RCC 7860 (cell line): ENCODE measurements around the gene NEU1.
"Not testable (repeated sequence)": the region's sequence is repeated elsewhere in the genome, so short reads cannot be mapped to it uniquely, and the experiment has no call there.

Source experiments
- DNase-seq: peaks from one replicate; pipeline ENCODE4 v3.0.0-alpha.2; 2015; ENCODE audit warnings: low spot score
- FAIRE-seq: peaks from 2 replicates; lab custom pipeline; 2012; peaks lifted over from hg19 to GRCh38; lab: Jason Lieb, UNC

The NEU1 gene

DNA sequence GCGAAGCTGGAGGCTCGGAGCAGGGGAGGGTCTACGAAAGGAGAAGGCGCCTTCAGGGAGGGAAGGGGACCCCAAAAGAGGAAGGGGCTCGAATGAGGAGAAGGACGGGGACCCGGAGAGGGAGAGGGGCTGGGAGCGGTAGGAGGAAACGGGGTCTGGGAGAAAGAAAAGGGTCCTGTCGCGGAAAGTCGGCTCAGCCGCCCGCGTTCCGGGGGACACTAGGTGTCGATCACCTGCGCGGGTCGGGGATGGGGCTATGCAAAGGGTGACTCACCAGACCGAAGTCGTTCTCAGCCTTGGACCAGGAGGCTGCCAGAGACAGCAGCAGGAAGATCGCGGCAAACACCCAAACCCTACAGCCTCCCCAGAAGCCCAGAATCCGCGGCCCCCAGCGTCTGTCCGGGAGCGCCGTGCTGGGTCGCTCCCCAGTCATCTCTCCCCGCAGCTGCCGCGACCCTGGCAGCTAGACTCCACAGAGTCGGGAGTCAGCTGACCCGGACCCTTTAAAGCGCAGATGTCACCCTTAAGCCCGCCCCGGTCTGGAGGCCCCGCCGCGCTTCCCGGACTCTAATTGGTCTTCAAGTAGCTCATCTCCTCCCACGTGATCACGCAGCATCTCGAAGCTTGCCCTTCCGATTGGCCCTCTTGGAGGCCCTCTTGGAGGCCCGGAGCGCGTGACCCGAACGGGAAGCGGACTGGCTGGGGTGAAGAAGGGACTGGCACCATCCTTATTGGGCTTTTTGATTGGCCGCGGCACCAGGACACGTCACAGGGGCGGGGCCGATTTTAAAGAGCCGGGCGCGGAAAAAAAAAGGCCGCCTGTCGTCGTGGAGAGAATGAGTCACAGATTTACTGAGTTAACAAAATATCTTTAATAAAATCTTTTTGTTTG lies at the start of gene NEU1:
NEU1 (minus strand) TSS at position 478 of the 892 bp plus-strand sequence; CDS start at position 433, 45 bp downstream.
- FAIRE-seq, result peak; percentile 92
- DNase-seq, result peak; percentile 98

DNA sequence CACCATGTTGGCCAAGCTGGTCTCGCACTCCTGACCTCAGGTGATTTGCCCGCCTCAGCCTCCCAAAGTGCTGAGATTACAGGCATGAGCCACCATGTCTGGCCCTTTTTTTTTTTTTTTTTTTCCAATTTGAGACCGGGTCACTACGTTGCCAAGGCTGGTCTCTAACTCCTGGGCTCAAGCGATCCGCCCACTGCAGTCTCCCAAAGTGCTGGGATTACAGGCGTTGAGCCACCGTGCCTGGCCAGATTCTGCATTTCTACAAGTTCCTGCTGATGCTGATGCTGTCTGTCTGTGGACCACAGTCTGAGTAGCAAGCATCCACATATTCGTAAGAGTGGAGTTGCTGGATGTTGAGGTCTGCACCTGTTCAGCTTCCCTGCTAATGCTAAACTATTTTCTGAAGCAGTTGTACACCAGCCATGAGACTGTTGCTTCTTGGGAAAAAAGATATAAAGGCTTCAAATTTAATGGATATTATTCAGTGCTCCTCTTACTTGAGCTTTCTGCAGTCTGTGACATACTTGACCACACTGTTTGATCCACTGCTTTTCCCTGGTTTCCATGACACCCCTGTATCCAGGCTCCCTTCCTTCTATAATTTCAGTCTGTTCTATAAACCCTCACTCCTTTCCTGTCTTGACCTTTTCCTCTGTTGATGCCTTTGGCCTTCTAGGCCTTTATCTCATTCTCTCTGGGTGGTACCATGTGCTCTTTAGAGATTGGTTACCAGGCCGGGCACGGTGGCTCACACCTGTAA lies 49.4 kb upstream of the NEU1 start:
- FAIRE-seq, result no peak
- DNase-seq, result no peak

DNA sequence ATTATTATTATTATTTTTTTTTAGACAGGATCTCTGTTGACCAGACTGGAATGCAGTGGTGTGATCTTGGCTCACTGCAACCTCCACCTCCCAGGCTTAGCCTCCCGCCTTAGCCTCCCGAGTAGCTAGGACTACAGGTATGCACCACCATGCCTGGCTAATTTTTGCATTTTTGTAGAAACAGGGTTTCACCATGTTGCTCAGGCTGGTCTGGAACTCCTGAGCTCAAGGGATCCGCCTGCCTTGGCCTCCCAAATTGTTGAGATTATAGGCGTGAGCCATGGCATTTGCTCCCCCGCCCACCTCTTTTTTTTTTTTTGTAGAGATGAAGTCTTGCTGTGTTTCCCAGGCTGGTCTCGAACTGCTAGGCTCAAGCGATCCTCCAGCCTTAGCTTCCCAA lies 46.7 kb upstream of the NEU1 start:
- not testable (repeated sequence) for FAIRE-seq

DNA sequence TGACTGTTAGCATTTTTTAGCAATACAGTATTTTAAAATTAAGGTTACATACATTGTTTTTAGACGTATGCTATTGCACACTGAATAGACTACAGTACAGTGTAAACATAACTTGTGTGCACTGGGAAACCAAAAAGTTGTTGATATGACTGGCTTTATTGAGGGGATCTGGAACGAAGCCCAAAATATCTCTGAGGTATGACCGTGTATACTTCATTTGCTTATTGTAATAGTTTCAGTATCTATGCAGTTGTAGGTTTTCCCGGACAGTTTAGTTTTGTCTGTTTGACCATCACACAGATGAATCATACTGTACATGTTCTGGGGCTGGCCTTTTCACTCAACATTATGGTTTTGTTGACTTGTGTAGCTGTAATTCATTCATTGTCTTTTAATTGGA lies 46.2 kb upstream of the NEU1 start:
- no peak for FAIRE-seq
- peak; percentile 54 for DNase-seq

More for the DNA sequence above, 46.7 kb upstream of the NEU1 start:
- DNase-seq, result not testable (repeated sequence)

DNA sequence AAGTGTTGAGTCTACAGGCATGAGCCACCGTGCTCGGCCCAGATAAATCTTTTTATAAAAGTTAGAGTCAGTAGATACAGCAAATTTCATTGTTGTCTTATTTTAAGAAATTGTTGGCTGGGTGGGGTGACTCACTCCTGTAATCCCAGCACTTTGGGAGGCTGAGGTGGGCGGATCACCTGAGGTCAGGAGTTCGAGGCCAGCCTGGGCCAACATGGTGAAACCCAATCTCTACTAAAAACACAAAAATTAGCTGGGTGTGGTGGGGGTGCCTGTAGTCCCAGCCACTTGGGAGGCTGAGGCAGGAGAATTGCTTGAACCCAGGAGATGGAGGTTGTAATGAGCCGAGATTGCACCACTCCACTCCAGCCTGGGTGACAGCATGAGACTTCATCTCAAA lies 45.6 kb upstream of the NEU1 start:
- FAIRE-seq, DNase-seq: not testable (repeated sequence)

DNA sequence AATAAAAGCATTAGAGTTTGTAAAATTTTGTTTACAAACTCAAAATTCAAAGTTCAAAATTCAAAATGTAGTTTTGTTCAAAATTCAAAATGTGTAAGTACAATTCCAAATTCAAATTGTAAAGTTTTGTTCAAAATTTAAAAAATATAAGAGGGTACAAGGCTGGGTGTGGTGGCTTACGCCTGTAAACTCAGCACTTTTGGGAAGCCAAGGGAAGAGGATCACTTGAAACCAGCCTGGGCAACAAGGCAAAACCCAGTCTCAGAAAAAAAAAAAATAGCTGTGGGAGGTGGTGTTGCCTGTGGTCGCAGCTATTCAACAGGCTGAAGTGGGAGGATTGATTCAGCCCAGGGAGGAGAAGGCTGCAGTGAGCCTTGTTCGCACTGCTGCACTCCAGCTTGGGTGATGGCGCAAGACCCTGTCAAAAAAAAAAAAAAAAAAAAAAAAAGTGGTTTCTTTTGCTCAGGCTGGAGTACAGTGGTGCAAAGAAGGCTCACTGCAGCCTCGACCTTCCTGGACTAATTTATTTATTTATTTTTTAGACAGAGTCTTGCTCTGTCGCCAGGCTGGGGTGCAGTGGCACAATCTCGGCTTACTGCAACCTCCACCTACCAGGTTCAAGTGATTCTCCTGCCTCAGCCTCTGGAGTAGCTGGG lies 44.7 kb upstream of the NEU1 start:
- FAIRE-seq (peak; percentile 4), DNase-seq (peak; percentile 58)

DNA sequence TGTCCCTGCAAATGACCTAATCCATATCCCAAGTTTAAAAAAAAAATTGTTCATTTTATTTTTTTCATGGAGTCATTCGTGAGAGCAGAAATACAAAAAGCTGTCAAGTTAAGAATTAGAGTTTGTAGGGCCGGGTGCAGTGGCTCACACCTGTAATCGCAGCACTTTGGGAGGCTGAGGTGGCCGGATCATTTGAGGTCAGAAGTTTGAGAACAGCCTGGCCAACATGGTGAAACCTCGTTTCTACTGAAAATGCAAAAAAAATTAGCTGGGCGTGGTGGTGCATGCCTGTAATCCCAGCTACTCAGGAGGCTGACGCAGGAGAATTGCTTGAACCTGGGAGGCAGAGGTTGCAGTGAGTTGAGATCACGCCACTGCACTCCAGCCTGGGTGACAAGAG lies 44.1 kb upstream of the NEU1 start:
- not testable (repeated sequence) for FAIRE-seq, DNase-seq

DNA sequence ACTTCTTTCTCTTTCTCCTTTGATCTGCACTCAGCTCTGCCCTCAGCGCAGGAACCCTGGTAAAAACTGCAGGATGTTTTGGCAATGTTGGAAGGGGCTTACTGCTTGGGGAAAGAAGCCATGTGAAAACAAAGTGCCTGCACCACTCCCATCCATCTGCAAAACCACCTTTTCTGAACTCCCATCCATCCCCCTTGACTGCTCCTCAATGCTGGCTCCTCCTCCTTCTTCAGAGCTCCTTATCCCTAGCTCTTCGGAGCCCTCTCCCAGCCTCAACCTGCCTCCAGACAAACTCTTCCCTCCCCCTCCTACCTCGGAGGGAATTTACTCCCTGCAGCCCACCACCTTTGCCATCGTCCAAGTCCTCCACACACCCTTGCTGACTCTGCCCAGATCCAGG lies 43.5 kb upstream of the NEU1 start:
- no peak for DNase-seq

DNA sequence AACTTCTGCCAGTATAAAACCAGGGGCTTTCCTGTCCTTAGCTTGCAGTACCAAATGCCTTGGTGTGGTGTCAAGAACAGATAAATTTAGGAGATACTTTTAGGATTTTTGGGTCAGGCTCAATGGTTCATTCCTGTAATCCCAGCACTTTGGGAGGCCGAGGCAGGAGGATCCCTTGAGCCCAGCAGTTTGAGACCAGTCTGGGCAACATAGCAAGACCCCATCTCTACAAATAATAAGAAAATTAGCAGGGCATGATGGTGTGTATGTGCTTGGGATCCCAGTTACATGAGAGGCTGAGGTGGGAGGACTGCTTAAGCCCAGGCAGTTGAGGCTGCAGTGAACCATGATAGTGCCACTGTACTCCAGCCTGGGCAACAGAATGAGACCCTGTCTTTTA lies 42.4 kb upstream of the NEU1 start:
- DNase-seq, result no peak
- FAIRE-seq, result no peak

More for the DNA sequence above, 43.5 kb upstream of the NEU1 start:
- FAIRE-seq, result no peak

DNA sequence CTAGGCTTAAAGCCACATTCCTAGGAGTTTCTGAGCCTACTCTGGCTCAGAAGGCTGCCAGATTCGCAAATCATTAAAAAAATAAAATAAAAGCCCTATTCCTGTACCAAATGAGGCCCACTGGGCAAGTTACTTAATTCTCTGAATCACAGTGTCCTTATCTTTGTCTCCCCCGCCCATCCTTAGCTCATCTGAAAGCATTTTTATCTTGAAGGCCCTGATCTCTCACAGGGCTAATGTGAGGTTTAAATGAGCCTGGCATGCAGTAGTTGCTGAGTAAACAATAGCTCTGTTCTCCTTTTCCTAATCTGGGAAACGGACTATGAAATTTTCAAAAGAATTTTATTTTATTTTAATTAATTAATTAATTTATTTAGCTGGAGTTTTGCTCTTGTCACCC lies 41.3 kb upstream of the NEU1 start:
- DNase-seq (no peak), FAIRE-seq (no peak)

DNA sequence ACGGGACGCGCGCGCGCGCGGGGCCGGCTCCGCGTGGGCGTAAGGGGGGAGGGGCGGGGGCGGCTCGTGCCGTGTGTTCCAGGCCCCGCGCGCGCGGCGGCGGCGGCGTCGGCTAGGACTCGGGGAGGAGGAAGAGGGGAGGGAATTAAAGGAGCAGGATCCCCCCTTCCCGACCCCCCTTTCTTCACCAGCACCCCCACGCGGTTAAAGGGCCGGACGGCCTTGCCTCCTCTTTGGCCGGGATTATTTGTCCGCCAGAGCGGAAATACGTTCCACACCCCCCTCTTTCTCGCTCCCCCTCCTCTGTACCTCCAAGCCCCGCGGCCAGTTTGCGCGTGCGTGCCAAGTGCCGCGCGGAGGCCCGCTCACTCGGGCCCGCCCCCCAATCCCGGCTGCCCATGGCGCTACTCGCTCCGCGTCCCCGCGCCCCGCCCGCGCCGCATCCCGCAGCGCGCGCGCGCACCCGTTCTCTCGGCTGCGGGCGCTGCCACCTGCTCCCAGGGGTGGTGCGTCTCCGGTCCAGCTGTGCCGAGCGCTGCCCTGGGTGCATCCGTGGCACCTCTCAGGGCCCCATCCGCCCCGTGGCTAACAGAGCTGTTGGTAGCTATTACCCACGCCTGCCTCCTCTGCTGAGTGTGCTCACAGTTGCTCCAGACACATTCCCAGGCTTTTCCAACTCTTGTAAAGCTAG lies 39.5 kb upstream of the NEU1 start, which contains the start of gene ZBTB12:
ZBTB12 (minus strand) TSS at position 134 of the 691 bp plus-strand sequence. CDS start 781 bp downstream, outside the sequence.
- FAIRE-seq (no peak), DNase-seq (peak; percentile 71)

DNA sequence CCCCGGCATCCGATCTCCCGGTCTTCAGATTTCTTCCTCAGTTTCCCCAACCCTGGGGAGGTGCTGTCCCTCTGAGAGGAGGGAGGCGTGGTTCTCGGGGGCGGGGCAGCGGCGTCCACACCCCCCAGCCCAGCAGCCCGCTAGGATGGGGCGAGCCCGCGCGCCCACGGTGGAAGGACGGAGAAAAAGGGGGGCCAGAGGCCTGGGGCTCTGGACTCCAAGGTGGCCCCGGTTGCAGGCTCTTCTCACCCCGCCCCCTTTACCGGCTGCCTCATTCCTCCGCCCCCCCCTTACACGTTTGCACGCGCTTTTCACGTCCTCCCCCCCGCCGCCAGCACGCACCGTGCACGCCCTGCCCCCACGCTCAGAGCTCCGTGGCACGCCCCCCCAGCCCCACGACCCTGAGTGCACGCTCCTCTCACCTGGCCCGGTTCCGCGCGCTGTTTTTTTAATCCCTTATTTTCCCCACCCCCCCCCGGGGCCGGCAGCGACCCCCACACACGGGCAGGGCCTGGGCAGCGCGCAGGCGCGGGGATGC lies 38.9 kb upstream of the NEU1 start:
- DNase-seq, result no peak
- FAIRE-seq, result no peak

DNA sequence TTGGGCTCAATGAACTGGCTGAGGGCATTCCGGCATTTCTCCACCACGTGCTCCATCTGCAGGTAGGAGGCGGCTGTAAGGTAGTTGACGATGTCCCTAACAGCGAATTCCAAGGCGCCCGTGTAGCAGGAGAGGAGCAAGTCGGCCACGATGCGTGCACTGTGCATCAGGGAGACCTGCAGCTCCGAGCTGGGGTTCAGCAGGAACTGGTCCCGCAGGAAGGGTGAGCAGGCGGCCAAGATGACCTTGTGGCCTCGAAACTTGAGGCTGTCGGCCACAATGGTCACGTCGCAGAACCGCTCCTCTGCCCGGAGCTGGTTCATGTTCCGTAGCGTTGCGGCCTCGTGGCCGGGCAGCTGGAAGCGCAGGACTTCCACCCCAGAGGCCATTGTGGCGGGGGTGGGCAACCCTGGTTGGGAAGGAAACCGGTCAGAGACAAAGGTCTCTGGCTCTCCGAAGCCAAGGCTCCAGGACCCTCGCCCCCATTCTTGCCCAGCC lies 38.3 kb upstream of the NEU1 start:
- DNase-seq, result no peak
- FAIRE-seq, result no peak

DNA sequence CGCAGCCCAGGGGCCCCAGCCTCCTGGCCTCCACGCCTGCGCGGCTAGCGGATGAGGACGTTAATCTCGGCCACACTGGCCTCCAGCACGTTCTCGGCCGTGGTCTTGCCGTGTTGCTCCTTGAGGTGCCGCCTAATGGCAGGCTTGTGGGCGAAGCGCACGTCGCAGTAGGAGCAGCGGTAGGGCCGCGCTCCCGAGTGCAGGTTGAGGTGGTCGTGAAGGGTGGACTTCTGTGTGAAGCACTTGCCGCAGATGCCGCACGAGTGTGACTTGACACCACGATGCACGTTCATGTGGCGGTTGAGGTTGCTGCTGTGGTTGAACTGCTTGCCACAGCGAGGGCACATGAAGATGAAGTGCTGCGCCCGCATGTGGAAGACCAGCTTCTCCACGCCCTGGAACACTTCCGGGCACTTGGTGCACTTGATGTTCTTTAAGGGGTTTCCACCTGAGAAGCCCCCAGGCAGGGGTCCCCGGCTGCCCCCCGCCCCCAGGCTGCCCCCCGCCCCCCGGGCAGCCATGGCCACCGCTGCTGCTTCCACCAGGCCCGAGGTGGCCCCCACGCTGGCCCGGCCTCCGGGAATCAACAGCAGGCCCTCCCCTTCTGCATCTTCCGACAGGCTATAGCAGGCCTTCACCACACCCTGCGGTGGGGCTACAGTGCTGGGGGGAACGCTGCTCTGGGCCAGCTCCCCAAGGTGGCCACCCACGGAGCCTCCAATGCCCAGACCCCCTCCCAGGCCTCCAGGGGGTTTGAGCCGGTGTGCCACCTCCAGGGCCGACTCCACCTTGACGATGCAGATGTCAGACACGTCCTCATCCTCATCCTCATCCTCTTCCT lies 37.5 kb upstream of the NEU1 start:
- FAIRE-seq, result no peak

DNA sequence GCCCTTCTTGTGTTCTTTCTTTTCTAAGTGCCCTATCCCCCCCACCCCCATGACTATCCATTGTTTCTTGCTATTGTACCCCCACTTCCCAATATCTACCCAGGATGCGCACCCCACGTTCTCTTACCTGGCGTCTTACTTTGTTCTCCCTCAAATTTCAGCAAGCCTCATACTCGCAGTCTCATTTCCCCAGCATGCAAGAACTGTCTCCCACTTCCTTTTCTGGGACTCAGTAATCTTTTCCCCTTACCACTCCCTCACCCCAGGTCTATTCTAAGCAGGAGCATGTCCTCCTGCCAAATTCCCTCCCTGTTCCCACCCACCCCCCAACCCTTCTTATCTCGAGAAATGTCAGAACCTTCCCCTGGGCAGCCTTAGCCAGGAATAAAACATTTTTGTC lies 36.6 kb upstream of the NEU1 start:
- FAIRE-seq (no peak), DNase-seq (no peak)

More for the DNA sequence above, 37.5 kb upstream of the NEU1 start:
- DNase-seq, result no peak

DNA sequence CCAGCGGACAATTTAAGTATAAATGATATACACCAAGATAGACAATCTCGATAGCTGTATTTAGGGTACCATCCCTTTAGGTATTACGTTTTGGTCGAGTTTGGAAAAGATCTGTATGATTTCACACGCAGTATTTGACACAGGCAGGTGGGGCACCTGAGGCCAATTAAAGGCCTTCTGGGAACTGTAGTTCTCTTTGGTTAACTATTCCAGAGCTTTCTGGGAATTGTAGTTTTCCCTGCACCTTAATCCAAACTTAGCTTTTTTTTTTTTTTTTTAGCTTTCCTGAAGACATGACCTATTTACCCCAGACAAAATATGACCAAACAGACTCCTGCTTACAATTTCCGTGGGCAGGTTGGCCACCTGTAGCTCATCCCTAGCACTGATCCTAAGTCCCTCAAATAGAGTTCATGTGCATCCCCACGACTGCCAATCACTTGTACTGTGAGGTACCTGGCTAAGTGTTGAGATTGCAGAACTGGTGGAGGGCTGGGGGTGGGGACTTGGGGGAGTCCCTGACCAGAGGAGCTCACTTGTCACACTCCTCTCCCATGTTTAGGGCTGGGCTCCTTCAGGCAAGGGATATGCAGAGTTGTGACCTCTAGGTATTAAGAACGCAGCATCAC lies 35.9 kb upstream of the NEU1 start:
- peak; percentile 12 for DNase-seq
- FAIRE-seq, result no peak

DNA sequence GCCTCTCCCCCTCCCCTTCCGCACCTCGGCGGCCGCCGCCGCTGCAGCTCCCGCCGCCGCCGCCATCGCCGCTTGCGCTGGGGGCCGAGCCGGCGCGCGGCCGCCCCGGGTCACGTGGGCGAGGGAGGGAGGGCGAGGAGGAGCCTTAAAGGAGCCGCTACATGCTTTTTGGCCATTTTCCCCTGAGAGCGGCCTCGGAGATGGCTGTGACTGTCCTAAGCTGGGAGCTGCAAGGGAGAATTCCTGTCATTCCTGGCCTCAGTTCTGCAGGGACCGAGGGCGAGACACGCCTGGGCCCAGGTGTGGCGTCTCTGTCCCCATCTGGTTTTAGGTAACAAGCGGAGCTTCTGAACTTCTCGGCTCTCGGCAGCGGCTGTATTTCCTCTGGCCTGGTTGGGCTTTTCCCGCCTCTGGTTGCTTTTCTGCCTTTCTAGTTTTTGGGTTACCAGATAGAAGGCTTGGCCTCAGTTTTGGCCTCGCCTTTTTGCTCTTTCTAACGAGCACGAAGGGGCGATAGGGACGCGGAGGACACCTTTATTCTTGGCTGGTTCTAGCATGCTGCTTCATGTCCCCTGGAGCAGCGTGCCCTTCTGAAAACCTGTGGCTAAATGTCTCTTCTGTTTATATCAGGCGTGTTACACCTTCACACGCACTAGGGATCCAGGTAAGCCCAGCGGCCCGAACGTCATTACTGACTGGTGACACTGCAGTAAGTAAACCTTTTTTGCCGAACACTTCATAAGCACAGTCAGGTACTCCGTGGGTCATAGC lies 35.2 kb upstream of the NEU1 start, which contains the start of gene EHMT2:
EHMT2 (minus strand) TSS at position 87 of the 771 bp plus-strand sequence; CDS start at position 66, 21 bp downstream.
- FAIRE-seq (no peak), DNase-seq (peak; percentile 43)
